ENCODE data around the gene MROH7. TPM values are rescaled to one million over a fixed set of nuclear protein-coding genes. Genes with fewer than 3 reads are reported as not detected.

MROH7 gene
- total and polyA plus RNA-seq, 2 of the 13 experiments (the other 11 are each of a cell fraction or from before 2014, with no cell fraction given), result 0.09 TPM

GRCh38 chr1:54750596-54750995, 109.0 kb downstream of the MROH7 start:
- in situ Hi-C loops (cut with HindIII; ENCODE audit: extremely low pct_ligation_motif_present, low pct_unique_long_range_greater_than_20kb), result no loop called here
- POLR2A ChIA-PET, result no interaction called here

More at GRCh38 chr1:54750596-54750995, 109.0 kb downstream of the MROH7 start:
- Histone ChIP-seq H3K9me3 (ENCODE audit: low read length) (no peaks in the 10 kb centered on the region), H3K27me3 (ENCODE audit: control insufficient read depth in 1 of 2, insufficient read depth in 2 of 2, low read length in 2 of 2) (no peaks in the 10 kb centered on the region; a peak in 1 of 5 replicates), H2AFZ (ENCODE audit: low read length) (no peak overlapping the region), H3K4me2 (ENCODE audit: low read depth, low read length) (no peak overlapping the region), H3K4me1 (ENCODE audit: insufficient read depth, low read length) (no peaks in the 10 kb centered on the region), H3K79me2 (ENCODE audit: insufficient read depth, low read length) (no peaks in the 10 kb centered on the region), H3K36me3 (replicated peaks in 1 of 2; ENCODE audit: control insufficient read depth in 1 of 2, insufficient read depth in 2 of 2, low read length in 2 of 2) (no peaks in the 10 kb centered on the region), H4K20me1 (ENCODE audit: insufficient read depth, low read length) (no peaks in the 10 kb centered on the region), H3K4me3 (replicated peaks in 1 of 3; ENCODE audit: insufficient read depth in 1 of 3, low read depth in 2 of 3, low read length in 3 of 3) (no peak overlapping the region), H3K27ac (ENCODE audit: extremely low read length, insufficient read depth, low read length) (no peak overlapping the region), H3K9ac (ENCODE audit: insufficient read depth, low read depth, low read length) (no peak overlapping the region)
- intact Hi-C loops (cut with micrococcal nuclease; ENCODE audit: unreplicated experiment), result no loop called here
- 10% methylated on average over 3 of the region's 6 CpGs for WGBS (ENCODE audit: low lambda C conversion rate)
- BruUV-seq (replicated peaks), result no TSS peak
- ATAC-seq, result no peak
- FAIRE-seq, result no peak
- no peak for DNase-seq (ENCODE audit: low spot score)
- CTCF ChIA-PET (ENCODE audit: low intra/inter-chr PET ratio, low total read pairs), result no interaction called here
- no peak for TF ChIP-seq ZHX1 (CRISPR knock-in tag; IDR thresholded peaks at IDR 0.05; ENCODE audit: low read depth)
- TF ChIP-seq ZNF678 (CRISPR knock-in tag; IDR thresholded peaks at IDR 0.05), result no peak
- no peak for TF ChIP-seq IRX3 (CRISPR knock-in tag; IDR thresholded peaks at IDR 0.05; ENCODE audit: borderline replicate concordance, low read depth)
- TF ChIP-seq KLF11 (CRISPR knock-in tag; IDR thresholded peaks at IDR 0.05), result no peak
- no peak for TF ChIP-seq ZNF276 (CRISPR knock-in tag; IDR thresholded peaks at IDR 0.05; ENCODE audit: low read depth)

Measured in HepG2 (cell line).